Ishikawa (cell line): ENCODE data around the gene DHODH.

ENCODE experiments used
- CEBPB ChIP-seq: IDR thresholded peaks from 2 replicates; pipeline ENCODE4 v1.6.1; 2012
- CREB1 ChIP-seq: IDR thresholded peaks from 2 replicates; pipeline ENCODE4 v1.6.1; 2012; ENCODE audit warnings: low read depth
- EGR1 ChIP-seq: IDR thresholded peaks from 2 replicates; pipeline ENCODE4 v1.6.1; 2012
- EP300 ChIP-seq: IDR thresholded peaks from 2 replicates; pipeline ENCODE4 v1.6.1; 2012; ENCODE audit warnings: borderline replicate concordance
- FOXM1 ChIP-seq: IDR thresholded peaks from 2 replicates; pipeline ENCODE4 v1.6.1; 2012; ENCODE audit warnings: low read depth, borderline replicate concordance
- NFIC ChIP-seq: IDR thresholded peaks from 2 replicates; pipeline ENCODE4 v1.6.1; 2012
- RAD21 ChIP-seq: IDR thresholded peaks from 2 replicates; pipeline ENCODE4 v1.6.1; 2012; ENCODE audit warnings: low read depth
- TAF1 ChIP-seq: IDR thresholded peaks from 2 replicates; pipeline ENCODE4 v1.6.1; 2012; ENCODE audit warnings: low read depth, mild to moderate bottlenecking
- TCF12 ChIP-seq: IDR thresholded peaks from 2 replicates; pipeline ENCODE4 v1.6.1; 2012; ENCODE audit warnings: low read depth
- TEAD4 ChIP-seq: IDR thresholded peaks from 2 replicates; pipeline ENCODE4 v1.6.1; 2012
- YY1 ChIP-seq: IDR thresholded peaks from 2 replicates; pipeline ENCODE4 v1.6.1; 2012; ENCODE audit warnings: low read depth
- ZBTB7A ChIP-seq: IDR thresholded peaks from 2 replicates; pipeline ENCODE4 v1.6.1; 2012; ENCODE audit warnings: low read depth
- TF ChIP-seq, protein P1 (sequence below): IDR thresholded peaks from 2 replicates; pipeline ENCODE4 v1.6.1; 2012
- TF ChIP-seq, protein P2 (sequence below): IDR thresholded peaks from 2 replicates; pipeline ENCODE4 v1.6.1; 2012; ENCODE audit warnings: low read depth, mild to moderate bottlenecking
- TF ChIP-seq, protein P3 (sequence below): IDR thresholded peaks from 2 replicates; pipeline ENCODE4 v1.6.1; 2012

The DHODH gene

DNA sequence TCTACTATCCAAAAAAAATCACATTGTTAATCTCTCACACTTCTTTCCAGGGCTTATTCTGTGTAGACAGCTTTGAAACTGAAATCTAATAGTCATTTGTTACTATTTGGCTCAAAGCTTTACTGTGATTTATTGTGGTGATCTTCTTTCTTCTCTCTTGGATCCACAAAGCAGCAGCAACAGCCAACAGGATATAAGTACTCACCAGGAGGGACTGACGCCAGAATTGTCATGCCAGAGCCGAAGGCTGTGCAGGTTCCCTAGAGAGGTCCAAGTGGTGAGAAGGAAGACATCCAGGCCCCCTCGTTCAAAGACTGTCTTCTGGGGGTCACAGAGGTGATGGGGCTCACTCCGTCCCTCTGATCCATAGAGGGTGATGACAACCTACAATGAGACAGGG lies 41.6 kb upstream of the DHODH start:
- TF ChIP-seq TCF12 (no peak), EGR1 (no peak), ZBTB7A (no peak), FOXM1 (no peak), NFIC (no peak), TAF1 (no peak), TEAD4 (no peak), RAD21 (no peak), EP300 (no peak), CEBPB (no peak)
- TF ChIP-seq, protein P1, sequence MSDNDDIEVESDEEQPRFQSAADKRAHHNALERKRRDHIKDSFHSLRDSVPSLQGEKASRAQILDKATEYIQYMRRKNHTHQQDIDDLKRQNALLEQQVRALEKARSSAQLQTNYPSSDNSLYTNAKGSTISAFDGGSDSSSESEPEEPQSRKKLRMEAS: no peak
- TF ChIP-seq, protein P2, sequence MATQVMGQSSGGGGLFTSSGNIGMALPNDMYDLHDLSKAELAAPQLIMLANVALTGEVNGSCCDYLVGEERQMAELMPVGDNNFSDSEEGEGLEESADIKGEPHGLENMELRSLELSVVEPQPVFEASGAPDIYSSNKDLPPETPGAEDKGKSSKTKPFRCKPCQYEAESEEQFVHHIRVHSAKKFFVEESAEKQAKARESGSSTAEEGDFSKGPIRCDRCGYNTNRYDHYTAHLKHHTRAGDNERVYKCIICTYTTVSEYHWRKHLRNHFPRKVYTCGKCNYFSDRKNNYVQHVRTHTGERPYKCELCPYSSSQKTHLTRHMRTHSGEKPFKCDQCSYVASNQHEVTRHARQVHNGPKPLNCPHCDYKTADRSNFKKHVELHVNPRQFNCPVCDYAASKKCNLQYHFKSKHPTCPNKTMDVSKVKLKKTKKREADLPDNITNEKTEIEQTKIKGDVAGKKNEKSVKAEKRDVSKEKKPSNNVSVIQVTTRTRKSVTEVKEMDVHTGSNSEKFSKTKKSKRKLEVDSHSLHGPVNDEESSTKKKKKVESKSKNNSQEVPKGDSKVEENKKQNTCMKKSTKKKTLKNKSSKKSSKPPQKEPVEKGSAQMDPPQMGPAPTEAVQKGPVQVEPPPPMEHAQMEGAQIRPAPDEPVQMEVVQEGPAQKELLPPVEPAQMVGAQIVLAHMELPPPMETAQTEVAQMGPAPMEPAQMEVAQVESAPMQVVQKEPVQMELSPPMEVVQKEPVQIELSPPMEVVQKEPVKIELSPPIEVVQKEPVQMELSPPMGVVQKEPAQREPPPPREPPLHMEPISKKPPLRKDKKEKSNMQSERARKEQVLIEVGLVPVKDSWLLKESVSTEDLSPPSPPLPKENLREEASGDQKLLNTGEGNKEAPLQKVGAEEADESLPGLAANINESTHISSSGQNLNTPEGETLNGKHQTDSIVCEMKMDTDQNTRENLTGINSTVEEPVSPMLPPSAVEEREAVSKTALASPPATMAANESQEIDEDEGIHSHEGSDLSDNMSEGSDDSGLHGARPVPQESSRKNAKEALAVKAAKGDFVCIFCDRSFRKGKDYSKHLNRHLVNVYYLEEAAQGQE: no peak
- TF ChIP-seq, protein P3, sequence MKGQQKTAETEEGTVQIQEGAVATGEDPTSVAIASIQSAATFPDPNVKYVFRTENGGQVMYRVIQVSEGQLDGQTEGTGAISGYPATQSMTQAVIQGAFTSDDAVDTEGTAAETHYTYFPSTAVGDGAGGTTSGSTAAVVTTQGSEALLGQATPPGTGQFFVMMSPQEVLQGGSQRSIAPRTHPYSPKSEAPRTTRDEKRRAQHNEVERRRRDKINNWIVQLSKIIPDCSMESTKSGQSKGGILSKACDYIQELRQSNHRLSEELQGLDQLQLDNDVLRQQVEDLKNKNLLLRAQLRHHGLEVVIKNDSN: no peak

DNA sequence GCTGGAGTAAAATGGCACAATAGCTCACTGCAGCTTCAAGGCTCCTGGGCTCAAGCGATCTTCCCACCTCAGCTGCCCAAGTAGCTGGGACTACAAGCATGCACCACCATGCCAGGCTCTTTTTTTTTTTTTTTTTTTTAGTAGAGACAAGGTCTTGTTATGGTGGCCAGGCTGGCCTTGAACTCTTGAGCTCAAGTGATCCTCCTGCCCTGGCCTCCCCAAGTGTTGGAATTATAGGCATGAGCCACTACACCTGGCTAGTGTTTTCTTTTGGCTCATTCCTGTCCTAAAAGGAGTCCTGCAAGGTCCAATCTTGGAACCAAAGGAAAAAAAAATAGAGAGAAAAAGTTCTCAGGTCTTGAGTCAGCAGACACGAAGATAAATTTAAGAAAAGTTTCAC lies 39.2 kb upstream of the DHODH start:
- TF ChIP-seq FOXM1: no peak
- TF ChIP-seq CREB1: no peak
- TF ChIP-seq YY1: no peak

DNA sequence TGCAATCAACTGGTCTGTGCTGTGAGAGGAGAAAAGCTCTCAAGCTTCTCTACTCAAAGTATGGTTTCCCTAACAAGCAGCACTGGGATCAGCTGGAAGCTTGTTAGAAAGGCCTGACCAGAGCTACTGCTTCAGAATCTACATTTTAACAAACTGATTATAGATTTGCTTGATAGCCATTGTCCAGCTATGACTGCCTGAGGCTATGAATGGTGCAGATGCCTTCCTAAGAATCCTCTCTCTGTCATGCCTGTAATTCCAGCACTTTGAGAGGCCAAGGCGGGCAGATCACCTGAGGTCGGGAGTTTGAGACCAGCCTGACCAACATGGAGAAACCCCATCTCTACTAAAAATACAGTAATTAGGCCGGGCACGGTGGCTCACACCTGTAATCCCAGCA lies 37.0 kb upstream of the DHODH start:
- TF ChIP-seq CEBPB: no peak
- TF ChIP-seq NFIC: no peak
- no peak for TF ChIP-seq CREB1
- TF ChIP-seq YY1: no peak
- TF ChIP-seq, protein P2: no peak
- TF ChIP-seq TEAD4: no peak
- no peak for TF ChIP-seq TCF12
- TF ChIP-seq EP300: no peak
- no peak for TF ChIP-seq RAD21
- no peak for TF ChIP-seq EGR1
- no peak for TF ChIP-seq FOXM1
- TF ChIP-seq, protein P1: no peak
- TF ChIP-seq, protein P3: no peak
- TF ChIP-seq ZBTB7A: no peak

DNA sequence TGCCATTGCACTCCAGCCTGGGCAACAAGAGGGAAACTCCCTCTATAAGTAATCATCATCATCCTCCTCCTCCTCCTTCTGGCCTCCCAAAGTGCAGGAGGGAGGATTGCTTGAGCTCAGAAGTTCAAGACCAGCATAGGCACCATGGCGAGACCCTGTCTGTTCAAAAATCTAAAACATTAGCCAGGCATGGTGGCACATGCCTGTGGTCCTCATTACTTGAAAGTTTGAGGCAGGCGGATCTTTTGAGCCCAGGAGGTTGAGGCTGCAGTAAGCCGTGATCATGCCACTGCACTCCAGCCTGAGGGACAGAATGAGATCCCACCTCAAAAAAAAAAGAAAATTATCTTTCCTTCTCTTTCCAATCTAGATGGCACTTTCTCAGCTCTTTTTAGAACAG lies 36.2 kb upstream of the DHODH start:
- TF ChIP-seq CREB1: no peak
- TF ChIP-seq TCF12: no peak
- no peak for TF ChIP-seq TEAD4
- TF ChIP-seq ZBTB7A: no peak
- TF ChIP-seq, protein P1: no peak
- no peak for TF ChIP-seq CEBPB

DNA sequence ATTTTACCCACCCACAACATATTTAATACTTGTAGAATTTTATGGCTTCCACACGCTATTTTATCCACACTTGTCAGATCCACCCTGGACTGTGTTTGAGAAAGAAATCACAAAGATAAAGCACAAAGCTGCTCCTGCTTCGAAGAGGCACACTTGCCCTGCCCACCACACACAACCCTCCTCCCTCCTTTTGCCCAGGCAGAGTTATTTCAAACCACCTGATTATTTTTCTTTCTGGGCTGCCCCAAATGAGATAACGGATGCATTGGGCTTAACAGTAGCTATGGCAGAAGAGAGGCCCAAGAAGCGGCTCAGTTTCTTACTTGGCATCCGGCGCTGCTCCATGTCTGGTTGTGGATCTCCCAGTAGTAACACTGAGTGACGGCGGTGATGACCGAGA lies 35.5 kb upstream of the DHODH start:
- TF ChIP-seq, protein P1: no peak
- TF ChIP-seq, protein P3: no peak
- TF ChIP-seq EP300 (no peak), RAD21 (no peak), YY1 (no peak), EGR1 (no peak), NFIC (no peak), CREB1 (no peak), FOXM1 (no peak), TAF1 (no peak), ZBTB7A (no peak), TEAD4 (no peak), CEBPB (no peak), TCF12 (no peak)
- TF ChIP-seq, protein P2: no peak
